Measurements from ENCODE around the gene GSK3A.

GSK3A gene

GRCh38 chr19:42220751-42221097 is 21.7 kb downstream of the GSK3A start:
- no peak for DNase-seq

DNA sequence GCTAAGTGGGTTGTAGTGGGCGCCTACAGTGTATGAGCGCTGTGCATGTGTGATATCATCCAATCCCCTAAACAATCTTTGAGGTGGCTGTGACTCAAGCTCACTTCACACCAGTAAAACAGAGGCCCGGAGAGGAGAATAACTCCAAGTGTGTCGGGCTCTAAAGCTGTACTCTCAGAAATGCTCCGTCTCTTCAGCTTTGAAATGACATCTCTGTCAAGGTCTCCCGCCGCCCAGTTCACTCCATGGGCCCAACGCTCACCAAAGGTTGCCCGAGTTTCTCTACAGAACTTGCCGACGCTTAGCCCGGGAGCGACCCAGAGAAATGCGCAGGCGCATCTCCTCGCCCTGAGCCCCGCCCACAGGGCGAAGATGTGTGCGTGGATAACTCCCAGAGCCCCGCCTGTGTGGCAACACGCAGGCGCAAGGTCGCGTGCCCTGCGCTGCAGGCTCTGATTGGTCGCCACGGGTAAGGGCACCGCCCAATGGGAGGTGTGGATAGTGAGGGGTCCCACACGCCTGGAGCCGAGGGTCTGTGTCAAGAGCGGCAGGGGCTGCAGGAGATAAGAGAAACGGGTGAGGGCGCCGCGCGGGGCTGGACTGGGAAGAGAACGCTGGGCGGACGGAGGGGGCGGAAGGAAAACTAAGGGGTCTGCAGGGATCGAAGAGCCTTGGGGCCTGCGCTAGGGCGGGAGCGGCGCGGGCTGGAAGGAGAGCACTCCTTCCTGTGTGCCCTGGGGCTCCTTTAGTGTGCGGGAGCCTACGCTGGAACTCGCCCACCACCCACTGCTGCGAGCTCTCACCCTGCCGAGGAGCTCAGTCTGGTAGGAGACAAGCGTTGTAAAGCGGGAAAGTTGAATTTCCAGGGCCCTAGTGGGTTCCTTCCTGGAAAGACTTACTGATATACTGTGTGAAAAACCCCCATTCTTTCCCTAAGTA is 22.3 kb downstream of the GSK3A start, which contains the start of gene ZNF526:
Gene ZNF526, plus strand, starts transcription at position 501 of the 939 bp plus-strand sequence. CDS start 4,092 bp downstream, outside the sequence.
- peak; percentile 97 for DNase-seq

DNA sequence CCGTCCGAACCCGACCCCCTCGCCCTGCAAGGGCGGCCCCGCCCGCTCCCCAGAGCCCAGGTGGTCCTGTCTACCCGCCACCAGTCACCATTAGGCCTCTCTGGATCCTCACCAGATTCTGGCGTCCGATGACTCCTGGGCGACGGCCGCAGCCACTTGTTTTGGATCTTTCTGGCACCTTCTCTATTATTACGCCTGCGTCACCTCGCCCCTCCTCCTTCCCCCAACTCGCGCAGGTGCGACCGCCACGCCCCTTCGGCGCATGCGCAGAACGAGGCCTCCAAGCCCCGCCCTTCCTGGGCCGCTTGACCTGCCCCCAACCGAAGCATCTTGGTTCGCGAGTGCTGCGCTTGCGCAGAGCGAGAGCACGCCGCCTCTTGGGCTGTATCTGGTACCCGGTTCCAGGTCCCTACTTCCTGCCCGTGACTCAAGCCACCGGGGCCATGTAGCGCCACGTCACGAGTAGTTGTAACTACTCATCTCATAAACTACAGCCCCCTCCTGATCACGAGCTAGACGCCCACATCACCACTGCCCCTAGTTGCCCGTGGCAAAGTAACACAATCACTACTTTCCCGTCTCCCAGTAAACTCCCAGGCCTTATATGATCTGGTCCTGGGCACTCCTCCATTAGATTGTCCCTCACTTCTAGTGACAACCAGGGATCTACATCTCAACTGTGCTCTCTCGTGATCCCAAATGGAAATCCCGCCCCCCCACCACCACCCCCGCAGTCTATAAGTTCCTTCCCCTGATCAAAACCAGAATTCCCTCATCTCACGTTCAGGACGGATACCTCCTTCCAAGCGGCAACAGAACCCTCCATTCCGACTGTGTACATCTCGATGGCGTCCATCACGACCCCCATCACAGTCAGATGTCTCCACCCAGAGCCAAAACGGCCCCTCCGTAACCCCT is 24.6 kb downstream of the GSK3A start, which contains the start of gene DEDD2:
Gene DEDD2, minus strand, starts transcription at position 158 of the 918 bp plus-strand sequence. CDS start 670 bp downstream, outside the sequence.
- peak; percentile 100 for DNase-seq

- DNase-seq = peak; percentile 39
Observed at GRCh38 chr19:42216653-42217519, 25.5 kb downstream of the GSK3A start.

- no peak for DNase-seq
Observed at GRCh38 chr19:42214810-42215485, 27.5 kb downstream of the GSK3A start.

DNA sequence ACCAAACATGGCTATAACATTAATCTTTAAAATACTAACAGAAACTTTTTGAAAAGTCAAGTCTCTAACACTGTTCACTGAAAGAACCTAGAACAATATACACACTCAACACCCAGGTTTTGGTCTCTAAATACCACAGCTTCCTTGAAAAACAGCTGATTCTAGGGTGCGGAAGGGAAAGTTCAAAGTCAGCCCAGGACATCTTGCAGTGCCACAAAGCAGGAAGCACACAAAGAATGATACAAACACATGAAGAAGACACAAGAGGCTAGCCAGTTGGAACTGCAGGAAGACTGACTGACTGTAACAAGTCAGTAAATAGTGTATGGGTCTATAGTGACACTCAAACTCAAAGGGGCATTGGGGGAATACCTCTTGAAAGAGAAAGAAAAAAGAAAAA is 29.5 kb downstream of the GSK3A start:
- DNase-seq = no peak

DNA sequence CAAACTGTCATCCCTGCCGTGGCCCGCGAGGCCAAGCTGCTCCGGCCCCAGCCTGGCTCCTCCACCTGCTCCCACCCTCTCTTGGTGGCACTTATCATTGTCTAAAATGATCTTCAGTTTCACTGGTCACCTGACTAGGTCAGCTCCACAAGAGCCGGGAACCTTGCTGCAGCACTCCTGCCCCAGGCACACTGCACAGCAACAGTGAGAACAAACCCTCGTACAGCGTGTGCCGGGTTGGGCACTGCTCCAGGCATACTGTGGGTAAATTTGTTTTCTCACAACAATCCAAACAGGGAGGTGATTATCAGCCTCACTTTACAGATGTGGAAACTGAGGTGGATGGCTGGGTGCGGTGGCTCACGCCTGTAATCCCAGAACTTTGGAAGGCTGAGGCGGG is 33.8 kb downstream of the GSK3A start:
- DNase-seq = no peak

GRCh38 chr19:42207767-42208271 is 34.6 kb downstream of the GSK3A start:
- DNase-seq = no peak

- DNase-seq = no peak
Observed at GRCh38 chr19:42206871-42207755, 35.3 kb downstream of the GSK3A start.

DNA sequence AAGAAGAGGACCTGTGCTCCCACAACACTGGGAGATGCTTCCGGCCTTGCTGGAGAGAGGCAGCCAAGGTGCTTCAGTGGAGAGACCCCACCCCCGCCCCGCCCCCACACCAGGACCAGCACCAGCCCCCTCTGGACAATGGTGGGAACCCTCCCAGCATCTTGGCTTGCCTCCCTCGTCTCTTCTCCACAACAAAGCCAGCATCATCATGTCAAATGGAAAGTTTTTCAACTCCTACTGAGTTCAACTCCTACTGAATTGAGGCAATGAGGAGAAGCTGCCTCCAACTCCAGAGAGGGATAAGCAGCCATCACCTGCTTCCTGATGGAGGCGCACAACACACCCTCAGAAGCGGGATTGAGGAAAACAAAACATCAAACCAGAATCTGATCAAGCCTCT is 37.7 kb downstream of the GSK3A start:
- no peak for DNase-seq

GRCh38 chr19:42203700-42204099 is 38.7 kb downstream of the GSK3A start:
- no peak for DNase-seq

- no peak for DNase-seq
Observed at GRCh38 chr19:42202290-42202880, 40.0 kb downstream of the GSK3A start.

GRCh38 chr19:42201489-42202289 is 40.7 kb downstream of the GSK3A start:
- no peak for DNase-seq

DNA sequence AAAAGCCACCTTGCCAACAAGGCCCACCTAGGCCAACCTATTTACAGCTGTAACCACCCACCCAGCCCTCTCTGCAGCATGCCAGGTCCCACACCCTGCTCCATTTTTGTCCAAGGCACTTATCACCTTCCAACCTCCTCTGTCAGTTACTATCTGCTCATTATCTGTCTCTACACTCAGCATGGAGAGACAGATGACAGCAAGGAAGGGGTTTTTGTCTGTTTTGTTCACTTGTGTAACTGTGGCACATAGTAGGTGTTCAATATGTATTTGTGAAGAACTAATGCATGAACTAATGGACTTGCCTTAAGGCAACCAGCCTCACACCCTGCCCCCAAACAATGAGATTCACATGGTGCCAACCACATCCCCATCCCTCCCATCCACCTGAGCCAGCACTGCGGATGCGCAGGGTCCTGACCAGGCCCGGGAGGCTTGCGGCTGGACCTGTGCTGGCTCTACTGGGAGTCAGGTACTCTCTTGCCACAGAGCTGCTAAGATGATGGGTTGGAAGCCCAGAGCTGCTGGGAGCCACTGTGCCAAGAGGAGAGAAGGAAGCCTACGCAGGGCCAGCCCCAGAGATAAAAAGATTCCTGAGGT is 42.2 kb downstream of the GSK3A start:
- no peak for DNase-seq

DNA sequence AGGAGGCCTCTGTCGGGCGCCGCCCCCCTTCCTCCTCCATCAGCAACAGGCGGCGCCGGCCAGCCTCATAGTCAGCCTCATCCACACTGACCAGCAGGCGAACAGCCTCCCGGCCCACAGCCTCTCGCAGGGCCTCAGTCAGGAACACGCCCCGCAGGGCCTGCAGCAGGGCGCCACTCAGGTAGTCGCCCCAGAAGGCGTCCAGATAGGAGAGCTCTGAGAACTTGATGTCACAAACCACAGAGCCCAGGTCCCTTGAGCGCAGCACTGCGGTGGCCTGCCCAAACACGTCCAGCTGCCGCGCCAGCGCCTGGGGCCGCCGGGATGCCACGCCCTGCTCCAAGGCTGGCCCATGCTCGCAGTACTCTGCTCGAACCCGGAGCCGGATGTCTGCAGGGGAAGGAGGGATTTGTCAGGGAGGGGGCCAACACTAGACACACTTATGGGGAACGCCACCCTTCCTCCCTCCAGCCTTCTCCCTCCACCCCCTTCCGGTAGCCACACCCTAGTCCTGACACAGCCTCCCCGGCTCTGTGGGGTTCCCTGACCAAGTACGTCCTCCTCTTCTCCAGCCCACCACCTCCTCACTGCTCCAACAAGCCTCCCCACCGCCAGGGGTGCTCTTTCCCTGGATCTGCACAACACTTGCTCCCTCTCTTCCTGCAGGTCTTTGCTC is 42.8 kb downstream of the GSK3A start:
- peak; percentile 26 for DNase-seq

GRCh38 chr19:42198676-42199439 is 43.5 kb downstream of the GSK3A start:
- peak; percentile 64 for DNase-seq

- no peak for DNase-seq
Observed at GRCh38 chr19:42197375-42197817, 45.0 kb downstream of the GSK3A start.
